ENCODE measurements around the gene RAP1A.

DNA sequence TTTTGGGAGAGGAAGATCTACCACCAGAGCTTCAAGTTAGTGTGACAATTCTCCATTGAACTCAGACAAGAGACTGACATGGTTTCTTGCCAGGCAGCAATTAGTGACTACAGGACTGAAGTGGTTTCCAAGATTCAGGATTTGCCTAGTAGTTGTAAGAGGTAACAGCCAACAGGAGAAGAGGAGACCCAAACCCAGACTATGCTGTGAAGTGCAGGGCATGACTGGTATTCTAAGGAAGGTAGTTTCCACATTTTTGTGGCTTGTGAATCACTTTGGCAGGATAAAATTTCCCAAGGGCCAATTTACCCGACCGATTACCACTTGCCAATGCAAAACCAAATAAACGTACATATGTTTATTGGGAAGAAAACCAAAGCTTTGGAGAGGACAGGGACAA, 14.7 kb upstream of the RAP1A start:
- TF ChIP-seq, protein P1, sequence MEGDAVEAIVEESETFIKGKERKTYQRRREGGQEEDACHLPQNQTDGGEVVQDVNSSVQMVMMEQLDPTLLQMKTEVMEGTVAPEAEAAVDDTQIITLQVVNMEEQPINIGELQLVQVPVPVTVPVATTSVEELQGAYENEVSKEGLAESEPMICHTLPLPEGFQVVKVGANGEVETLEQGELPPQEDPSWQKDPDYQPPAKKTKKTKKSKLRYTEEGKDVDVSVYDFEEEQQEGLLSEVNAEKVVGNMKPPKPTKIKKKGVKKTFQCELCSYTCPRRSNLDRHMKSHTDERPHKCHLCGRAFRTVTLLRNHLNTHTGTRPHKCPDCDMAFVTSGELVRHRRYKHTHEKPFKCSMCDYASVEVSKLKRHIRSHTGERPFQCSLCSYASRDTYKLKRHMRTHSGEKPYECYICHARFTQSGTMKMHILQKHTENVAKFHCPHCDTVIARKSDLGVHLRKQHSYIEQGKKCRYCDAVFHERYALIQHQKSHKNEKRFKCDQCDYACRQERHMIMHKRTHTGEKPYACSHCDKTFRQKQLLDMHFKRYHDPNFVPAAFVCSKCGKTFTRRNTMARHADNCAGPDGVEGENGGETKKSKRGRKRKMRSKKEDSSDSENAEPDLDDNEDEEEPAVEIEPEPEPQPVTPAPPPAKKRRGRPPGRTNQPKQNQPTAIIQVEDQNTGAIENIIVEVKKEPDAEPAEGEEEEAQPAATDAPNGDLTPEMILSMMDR (IDR thresholded peaks at IDR 0.05) = no peak
- TF ChIP-seq POLR2AphosphoS5 (IDR thresholded peaks at IDR 0.05) (no peak), POLR2A (IDR thresholded peaks at IDR 0.05) (no peak)

All from prostate gland (tissue), 2 donors.